HG02938 (cell line): ENCODE data around the gene DCTN2.
"Not testable (repeated sequence)": the region's sequence is repeated elsewhere in the genome, so short reads cannot be mapped to it uniquely, and the experiment has no call there.

ENCODE experiments used
- ATAC-seq: cut with Tn5 transposase; IDR thresholded peaks from one replicate; pipeline ENCODE4 v1.9.1; 2021; ENCODE audit warnings: mild to moderate bottlenecking, moderate library complexity; ENCODE audit not compliant: unreplicated experiment

The DCTN2 gene

GRCh38 chr12:57495051-57495701, 51.8 kb downstream of the DCTN2 start:
- not testable (repeated sequence) for ATAC-seq

GRCh38 chr12:57491393-57492280, 55.4 kb downstream of the DCTN2 start:
- no peak for ATAC-seq

GRCh38 chr12:57490126-57490525, 56.9 kb downstream of the DCTN2 start:
- no peak for ATAC-seq

GRCh38 chr12:57489157-57489641, 57.8 kb downstream of the DCTN2 start:
- no peak for ATAC-seq

GRCh38 chr12:57488402-57489156, 58.4 kb downstream of the DCTN2 start:
- no peak for ATAC-seq

- ATAC-seq, result peak; percentile 96
Observed at GRCh38 chr12:57487597-57488401, 59.2 kb downstream of the DCTN2 start, which contains the start of gene MARS1. Gene MARS1, plus strand, starts transcription at chr12:57488068. Its CDS starts 23 bp downstream, at chr12:57488091.

- ATAC-seq, result no peak
Observed at GRCh38 chr12:57487055-57487596, 59.9 kb downstream of the DCTN2 start.

- no peak for ATAC-seq
Observed at GRCh38 chr12:57485695-57486094, 61.3 kb downstream of the DCTN2 start.

- no peak for ATAC-seq
Observed at GRCh38 chr12:57483466-57483865, 63.5 kb downstream of the DCTN2 start.

- no peak for ATAC-seq
Observed at GRCh38 chr12:57481671-57482070, 65.3 kb downstream of the DCTN2 start.
